IPS DF 4.7 (cell line): ENCODE results near the gene A1CF.
"Not testable (repeated sequence)": the region's sequence is repeated elsewhere in the genome, so short reads cannot be mapped to it uniquely, and the experiment has no call there.

Source experiments
- DNase-seq: peaks from one replicate; pipeline ENCODE4 v3.0.0-alpha.2; 2013; ENCODE audit warnings: low spot score; ENCODE audit errors: extremely low read depth

Gene A1CF

DNA sequence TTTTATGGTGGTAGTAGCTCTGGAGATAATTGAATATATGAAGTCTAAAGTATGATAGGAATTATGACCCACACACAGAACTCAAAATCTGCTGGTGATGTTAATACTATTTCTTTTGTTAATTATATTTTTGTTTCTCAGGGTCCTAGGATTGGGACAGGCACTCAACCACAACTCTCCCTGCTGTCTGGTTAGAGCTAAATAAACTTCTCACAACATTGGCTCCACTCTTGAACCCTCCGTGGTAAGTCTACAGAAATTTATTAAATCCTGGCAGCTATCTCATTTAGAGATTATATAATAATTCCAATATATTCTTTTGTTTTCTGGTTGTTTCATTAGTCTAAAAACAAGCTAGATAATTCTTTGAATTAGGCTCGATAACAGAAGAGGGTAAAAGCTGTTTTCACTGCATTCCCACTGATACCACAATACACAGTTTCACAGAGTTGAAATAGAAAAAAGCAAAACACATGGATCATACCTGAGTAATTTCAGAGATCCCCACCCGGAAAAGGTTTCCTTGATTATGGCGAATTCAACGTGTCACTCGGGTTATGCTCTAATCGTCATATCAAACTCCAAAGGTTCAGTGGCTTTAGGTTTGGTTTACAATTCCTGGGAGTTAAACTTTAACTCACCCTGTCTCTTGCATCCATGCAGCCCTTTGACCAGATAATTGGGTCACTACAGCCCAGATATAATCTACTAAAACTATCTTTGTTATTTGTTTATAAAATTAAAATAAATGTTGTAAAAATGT, at the start of gene A1CF:
TSS of gene A1CF (minus strand) at position 531 of the 763 bp plus-strand sequence. CDS start 25,687 bp downstream, outside the sequence.
- no peak for DNase-seq

DNA sequence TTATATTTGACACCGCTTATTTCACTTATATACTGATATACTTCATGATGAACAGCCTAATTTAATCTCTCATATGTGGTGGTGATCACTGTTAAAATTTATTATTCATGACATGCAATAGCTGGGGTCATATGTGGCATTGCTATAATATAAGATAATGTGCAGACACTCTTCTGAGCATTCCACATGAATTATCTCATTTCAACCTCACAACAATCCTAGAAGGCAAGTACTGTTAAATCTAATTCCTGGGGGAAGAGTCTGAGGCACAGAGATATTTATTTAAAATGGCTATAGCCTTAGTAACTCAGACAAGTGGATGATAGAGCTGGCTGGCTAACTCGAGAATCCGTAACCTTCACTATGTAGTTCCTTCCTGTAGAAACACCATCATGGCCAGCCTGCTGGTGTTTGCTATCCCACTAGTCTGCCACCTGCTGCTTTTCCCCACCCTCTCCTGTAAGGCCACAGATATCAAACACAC, 46.6 kb upstream of the A1CF start:
- DNase-seq: no peak

GRCh38 chr10:50929670-50930069, 44.2 kb upstream of the A1CF start:
- no peak for DNase-seq

GRCh38 chr10:50928190-50928552, 42.7 kb upstream of the A1CF start:
- no peak for DNase-seq

DNA sequence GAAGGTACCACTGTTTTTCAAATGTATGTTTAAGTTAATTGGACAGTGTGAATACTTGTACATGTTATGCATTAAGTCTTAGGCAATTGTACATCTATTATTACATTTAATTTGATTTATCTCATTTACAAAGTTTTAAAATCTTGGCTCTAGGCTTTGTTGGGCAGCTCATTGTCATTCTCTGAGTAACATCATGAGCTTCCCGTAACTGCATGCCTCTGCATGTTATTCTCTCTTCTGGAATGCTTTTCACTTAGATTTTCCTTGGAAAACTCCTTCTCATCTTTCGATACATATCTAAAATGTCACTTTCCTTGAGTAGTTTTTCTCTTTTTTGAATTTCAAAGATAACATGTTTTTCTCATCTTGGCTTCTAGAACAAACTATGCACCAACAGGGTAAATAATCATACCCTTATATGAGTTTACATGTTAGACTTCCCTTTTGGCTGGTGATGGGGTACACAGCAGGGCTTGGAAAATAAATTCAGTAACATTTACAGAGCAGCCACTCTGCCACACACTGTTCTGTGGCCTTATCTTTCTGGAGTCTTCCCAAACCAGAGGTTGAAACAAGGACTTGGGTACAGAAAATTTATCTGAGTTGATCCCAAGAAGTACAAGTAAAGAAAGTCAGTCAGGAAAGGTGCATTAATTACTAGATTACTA, 42.2 kb upstream of the A1CF start:
- no peak for DNase-seq

GRCh38 chr10:50923471-50923870, 38.0 kb upstream of the A1CF start:
- DNase-seq: not testable (repeated sequence)

DNA sequence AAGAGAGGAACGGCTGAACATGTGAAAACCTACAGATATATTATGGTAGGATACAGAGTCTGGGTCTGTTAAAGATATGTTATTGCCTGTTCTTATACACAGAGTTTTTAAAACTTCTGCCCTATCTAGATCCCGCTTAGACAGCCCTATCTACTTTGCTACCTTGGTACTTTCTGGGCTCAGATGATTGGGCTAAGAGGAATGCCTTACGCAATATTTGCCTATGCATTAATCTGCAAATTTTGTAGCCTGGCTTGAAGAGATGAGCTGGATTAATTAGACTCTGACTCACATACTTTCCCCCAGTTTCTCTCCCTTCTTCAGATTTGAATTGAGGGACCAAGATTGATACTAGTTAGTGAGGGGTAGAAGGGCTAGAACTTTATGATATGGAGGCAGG, 33.6 kb upstream of the A1CF start:
- no peak for DNase-seq

GRCh38 chr10:50918529-50918928, 33.1 kb upstream of the A1CF start:
- no peak for DNase-seq

- DNase-seq: no peak
Measured at GRCh38 chr10:50917486-50917885, 32.1 kb upstream of the A1CF start.

- no peak for DNase-seq
Measured at GRCh38 chr10:50909334-50910014, 24.0 kb upstream of the A1CF start.

- no peak for DNase-seq
Measured at GRCh38 chr10:50908366-50908765, 22.9 kb upstream of the A1CF start.

GRCh38 chr10:50905797-50906196, 20.4 kb upstream of the A1CF start:
- DNase-seq: not testable (repeated sequence)

DNA sequence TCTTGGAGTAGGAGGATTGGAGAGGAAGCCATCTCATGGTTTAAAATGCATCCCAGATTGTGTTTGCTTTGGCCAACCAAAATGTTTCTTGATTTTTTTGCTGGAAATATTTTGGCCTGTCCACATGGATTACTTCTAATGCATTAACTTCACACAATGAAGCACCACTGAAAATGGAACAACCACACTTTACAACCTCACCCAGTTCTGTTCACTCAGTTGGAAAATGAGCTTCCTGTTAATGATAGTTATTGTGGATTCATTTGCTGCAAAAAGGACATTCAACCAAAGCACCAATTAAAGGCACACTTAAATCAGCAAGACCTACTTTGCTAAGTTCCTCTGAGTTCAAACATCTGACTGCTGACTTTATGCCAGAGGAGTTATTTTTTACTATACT, 11.3 kb upstream of the A1CF start:
- no peak for DNase-seq

DNA sequence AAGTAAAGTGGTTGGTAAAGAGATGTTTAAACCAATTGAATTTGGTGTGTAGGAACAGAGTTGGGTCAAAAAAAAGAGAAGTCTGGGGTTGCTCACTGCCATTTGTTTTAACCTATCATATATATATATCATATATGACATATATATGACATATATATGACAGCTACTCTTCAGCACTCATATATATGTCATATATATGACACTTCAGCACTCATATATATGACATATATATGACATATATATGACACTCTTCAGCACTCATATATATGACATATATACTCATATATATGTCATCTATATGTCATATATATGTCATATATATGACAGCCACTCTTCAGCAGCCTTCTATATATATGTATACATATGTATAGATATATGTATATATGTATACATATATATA, 8.9 kb upstream of the A1CF start:
- DNase-seq: no peak

- DNase-seq: no peak
Measured at GRCh38 chr10:50892467-50892866, 7.0 kb upstream of the A1CF start.

GRCh38 chr10:50884302-50884701, 1.1 kb downstream of the A1CF start:
- no peak for DNase-seq

GRCh38 chr10:50883629-50884028, 1.8 kb downstream of the A1CF start:
- DNase-seq: no peak

DNA sequence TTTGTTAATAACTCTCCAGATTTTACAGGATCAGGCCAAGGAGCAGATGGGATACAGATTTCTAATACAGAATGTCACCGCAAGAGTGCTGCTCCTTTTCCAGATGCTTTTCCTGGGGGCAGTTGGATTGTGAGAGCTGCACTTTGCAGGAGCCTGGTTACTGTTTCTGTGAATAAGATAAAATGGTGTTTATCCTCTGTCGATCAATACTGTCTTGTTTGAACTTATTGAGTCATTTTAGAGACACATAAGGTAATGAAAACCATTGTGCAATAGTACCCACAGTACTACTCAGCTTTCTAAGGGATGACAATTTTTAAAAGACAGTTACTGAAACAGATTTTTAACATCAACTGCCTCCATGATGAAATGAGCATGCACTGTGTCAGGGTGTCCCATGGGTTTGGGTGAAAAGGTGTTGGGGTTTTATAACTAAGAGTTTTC, 2.9 kb downstream of the A1CF start:
- no peak for DNase-seq

DNA sequence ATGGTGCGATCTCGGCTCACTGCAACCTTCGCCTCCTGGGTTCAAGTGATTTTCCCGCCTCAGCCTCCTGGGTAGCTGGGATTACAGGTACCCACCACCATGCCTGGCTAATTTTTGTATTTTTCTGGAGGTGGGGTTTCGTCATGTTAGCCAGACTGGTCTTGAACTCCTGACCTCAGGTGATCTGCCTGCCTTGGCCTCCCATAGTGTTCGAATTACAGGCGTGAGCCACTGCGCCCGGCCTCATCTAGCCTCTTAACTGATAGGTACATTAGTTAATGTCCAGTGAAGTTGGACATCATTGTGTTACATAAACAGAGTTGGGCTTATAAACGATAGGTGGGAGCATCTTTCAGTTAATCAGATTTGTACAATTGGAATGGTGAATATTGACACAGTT, 4.4 kb downstream of the A1CF start:
- not testable (repeated sequence) for DNase-seq

- DNase-seq: no peak
Measured at GRCh38 chr10:50876429-50876828, 9.0 kb downstream of the A1CF start.

DNA sequence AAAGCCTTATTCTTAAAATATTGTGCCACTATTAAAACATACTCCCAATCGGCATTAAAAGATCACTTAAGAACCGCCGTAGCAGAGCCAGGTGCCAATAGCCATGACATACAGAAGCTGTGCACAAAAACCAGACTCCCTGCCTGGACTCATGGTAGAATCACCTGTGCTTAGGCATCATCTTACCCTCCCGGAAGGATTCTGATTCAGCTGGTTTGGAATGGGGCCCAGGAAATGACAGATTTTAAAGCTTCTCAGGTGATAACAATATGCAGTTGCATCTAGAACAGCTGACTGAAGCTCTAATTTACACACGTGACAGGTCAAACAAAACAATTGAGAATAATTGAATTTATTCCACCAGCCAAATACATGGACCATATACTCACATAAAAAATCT, 10.7 kb downstream of the A1CF start:
- DNase-seq: no peak

GRCh38 chr10:50866317-50866716, 19.1 kb downstream of the A1CF start:
- DNase-seq: no peak
